Fibroblast of skin of back (primary cell): Measurements from ENCODE around the gene FAM161A. TPM values are rescaled to one million over a fixed set of nuclear protein-coding genes. Genes with fewer than 3 reads are reported as not detected.
"Not testable (repeated sequence)": the region's sequence is repeated elsewhere in the genome, so short reads cannot be mapped to it uniquely, and the experiment has no call there.

ENCODE experiments used
- DNase-seq: peaks from one replicate; pipeline ENCODE4 v3.0.0-alpha.2; 2013
- polyA plus RNA-seq, 2 experiments: library from polyadenylated mRNA; unstranded; fragments of 120-200 nt; gene quantifications; one replicate each; pipeline ENCODE4 v1.2.1, GENCODE V29; 2013; ENCODE audit not compliant: insufficient read length in 2 of 2

The FAM161A gene
- 2.1 TPM for polyA plus RNA-seq (2013, experiment 1 of 2; ENCODE audit: insufficient read length)
- 1.5 TPM for polyA plus RNA-seq (2013, experiment 2 of 2; ENCODE audit: insufficient read length)

- DNase-seq: peak; percentile 88
These were observed at the start of gene FAM161A for GRCh38 chr2:61853847-61854563. TSS of gene FAM161A (minus strand) at chr2:61854060. CDS start at chr2:61854041, 19 bp downstream.

GRCh38 chr2:61900281-61900680 lies 46.4 kb upstream of the FAM161A start:
- DNase-seq: no peak

- peak; percentile 14 for DNase-seq
These were observed 45.0 kb upstream of the FAM161A start for GRCh38 chr2:61898810-61899209.

GRCh38 chr2:61888267-61889055 lies 34.6 kb upstream of the FAM161A start, which contains the start of gene CCT4:
TSS of gene CCT4 (minus strand) at chr2:61888656. CDS start at chr2:61888507, 149 bp downstream.
- peak; percentile 83 for DNase-seq

GRCh38 chr2:61887717-61888266 lies 33.9 kb upstream of the FAM161A start:
- peak; percentile 35 for DNase-seq

DNA sequence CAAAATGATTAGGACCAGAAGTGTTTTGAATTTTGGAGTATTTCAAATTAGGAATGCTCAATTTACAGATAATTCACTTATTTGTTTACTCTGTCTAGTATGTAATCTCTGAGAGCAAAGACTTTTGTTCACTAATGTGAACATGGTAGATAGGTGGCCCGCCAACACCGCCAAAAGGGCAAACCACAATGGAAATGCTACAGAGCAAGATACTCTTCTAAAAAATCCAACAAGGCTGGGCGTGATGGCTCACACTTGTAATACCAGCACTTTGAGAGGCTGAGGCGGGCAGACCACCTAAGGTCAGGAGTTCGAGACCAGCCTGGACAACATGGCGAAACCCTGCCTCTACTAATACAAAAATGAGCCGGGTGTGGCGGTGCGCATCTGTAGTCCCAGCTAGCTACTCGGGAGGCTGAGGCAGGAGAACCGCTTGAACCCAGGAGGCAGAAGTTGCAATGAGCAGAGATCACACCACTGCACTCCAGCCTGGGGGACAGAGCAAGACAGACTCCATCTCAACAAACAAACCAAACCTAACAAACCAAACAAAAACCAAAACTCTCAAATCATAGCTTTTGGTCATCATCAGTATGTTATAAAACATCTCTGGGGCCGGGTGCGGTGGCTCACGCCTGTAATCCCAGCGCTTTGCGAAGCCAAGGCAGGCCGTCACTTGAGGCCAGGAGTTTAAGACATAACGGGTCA lies 32.2 kb upstream of the FAM161A start:
- no peak for DNase-seq

- no peak for DNase-seq
These were observed 29.0 kb upstream of the FAM161A start for GRCh38 chr2:61882850-61883249.

GRCh38 chr2:61879351-61879750 lies 25.5 kb upstream of the FAM161A start:
- not testable (repeated sequence) for DNase-seq

GRCh38 chr2:61878761-61879160 lies 24.9 kb upstream of the FAM161A start:
- DNase-seq: no peak

GRCh38 chr2:61877571-61878245 lies 23.8 kb upstream of the FAM161A start:
- DNase-seq: no peak

DNA sequence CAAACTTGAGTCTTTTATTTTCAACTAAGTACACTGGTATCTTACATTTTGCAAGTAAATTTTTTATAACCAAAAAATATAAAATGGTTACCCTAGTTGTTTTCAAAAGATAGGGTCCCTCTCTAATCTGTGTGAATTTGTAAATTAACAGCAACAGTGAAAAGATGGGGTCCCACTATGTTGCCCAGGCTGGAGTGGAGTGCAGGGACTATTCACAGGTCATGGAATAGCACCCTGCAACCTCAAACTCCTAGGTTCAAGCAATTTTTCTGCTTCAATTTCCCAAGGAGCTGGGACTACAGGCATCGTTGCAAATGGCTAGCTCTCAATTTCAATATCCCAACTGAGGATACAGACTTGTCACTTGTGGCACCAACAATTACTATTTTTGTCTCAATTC lies 22.5 kb upstream of the FAM161A start:
- no peak for DNase-seq

DNA sequence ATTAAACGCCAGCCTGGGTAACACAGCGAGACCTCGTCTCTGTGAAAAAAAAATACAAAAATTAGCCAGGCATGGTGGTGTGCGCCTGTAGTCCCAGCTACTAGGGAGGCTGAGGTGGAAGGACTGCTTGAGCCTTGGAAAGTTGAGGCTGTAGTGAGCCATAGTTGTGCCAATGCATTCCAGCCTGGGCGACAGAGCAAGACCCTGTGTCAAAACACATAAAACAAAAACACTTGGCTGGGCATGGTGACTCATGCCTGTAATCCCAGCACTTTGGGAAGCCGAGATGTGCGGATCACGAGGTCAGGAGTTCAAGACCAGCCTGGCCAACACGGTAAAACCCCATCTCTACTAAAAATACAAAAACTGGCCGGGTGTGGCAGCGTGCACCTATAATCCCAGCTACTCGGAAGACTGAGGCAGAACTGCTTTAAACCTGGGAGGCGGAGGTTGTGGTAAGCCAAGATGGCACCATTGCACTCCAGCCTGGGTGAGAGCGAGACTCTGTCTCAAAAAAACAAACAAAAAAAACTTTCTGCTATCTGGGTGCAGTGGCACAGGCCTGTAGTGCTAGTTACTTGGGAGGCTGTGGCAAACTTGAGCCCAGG lies 12.7 kb upstream of the FAM161A start:
- DNase-seq: not testable (repeated sequence)

DNA sequence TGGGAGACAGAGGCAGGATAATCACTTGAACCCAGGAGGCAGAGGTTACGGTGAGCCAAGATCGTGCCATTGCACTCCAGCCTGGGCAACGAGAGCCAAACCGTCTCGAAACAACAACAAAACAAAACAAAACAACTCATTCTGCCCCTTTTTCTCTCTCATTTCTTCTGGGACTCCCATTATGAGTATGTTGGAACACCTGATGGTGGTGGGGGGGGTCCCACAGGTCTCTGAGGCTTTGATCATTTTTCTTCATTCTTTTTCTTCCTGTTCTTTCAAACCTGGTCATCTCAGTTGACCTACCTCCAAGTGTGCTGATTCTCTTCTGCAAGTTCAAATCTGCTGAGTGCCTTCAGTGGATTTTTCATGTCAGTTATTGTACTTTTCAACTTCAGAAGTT lies 8.2 kb upstream of the FAM161A start:
- DNase-seq: no peak

DNA sequence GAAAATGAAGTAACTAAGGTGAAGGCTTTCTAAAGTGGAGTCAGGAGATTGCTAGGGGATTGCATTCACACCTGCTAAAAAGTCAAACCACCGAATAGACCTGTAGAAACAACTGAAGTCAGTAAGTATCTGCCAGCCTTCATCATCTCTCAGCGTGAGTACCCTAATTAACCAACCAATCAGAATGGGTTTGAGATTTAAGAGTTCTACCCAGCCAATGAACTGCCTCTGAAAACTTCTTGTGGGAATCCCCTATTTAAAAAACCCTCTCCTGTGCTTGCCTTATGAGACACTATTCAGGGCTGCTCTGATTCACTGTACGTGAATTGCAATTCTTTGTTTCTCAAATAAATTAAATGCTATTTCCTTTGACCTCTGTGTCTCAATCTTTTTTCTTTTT lies 3.4 kb upstream of the FAM161A start:
- DNase-seq: no peak

GRCh38 chr2:61855318-61855613 lies 1.4 kb upstream of the FAM161A start:
- peak; percentile 2 for DNase-seq

DNA sequence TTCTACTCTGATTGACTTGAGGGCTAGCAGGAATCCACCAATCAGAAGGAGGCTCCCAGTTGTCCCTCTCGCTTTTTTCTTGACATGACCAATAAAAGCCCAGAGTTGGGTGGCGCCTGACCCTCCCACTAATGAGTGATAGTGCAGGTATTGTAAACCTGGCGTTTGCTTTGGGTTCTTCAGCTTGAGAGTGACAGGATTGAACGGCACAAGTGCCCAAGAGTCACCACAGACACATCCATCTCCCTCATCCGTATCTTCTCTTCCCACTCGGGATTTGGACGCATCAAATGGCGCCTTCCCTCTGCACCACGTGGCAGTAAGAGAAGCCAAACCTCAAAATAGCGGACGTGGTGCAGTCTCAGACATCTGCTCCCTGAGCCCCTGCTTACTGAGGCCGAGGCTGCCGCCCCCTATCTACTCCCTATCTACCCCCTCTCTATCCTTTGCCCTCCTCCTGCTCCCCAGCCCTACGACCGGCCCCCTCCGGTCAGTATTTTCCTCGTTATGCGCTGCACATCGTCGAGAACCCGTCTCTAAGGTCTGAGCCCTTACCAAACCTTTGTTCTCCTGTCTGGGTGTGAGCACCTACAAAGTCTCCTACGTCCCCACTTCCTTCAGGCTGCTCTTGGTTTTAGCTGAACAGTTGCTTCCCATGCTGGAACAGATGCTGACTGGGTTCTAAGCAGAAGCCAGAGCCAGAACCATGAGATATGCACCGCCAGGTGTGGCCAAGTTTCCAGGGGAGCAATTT lies 881 bp upstream of the FAM161A start:
- peak; percentile 96 for DNase-seq

DNA sequence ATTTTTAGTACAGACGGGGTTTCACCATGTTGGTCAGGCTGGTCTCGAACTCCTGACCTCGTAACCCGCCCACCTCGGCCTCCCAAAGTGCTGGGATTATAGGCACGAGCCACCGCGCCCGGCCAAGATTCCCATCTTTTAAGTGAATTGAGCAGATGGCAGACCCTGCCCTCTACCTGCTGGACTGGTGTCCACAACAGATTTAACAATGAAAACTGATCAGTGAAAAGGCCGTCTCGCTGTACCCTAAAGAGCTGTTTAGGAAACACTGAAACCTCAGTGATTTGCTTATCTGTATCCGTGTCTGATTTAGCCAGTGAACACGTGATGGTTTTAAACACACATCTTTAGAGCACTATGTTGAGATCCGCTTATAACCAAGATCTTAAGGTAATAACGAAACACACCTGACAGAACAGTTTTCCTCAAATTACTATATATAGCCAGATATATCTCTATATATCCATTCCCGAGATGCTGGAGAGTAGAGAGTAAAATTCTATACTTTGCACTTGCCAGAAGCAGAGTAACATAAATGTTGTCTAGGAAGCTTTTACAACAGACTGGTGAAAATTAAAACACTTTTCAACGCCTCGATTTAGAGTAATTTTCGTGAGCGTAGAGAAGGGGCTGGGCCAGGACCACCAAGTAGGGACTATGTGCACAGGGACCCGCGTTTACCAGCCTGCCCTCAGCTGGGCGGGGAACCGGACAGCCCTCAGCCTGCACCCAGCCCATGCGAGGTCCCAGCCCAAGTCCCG lies 594 bp downstream of the FAM161A start:
- DNase-seq: no peak

DNA sequence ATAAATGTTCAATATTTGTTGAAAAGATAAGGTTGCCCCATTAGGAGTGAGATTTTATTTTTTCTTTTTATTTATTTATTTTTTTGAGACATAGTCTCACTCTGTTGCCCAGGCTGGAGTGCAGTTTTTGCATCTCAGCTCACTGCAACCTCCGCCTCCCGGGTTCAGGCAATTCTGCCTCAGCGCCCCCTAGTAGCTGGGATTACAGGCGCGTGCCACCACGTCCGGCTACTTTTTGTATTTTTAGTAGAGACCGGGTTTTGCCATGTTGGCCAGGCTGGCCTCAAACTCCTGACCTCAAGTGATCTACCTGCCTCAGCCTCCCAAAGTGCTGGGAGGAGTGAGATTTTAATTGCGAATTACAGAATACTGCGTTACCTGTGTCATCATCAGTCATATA lies 2.6 kb downstream of the FAM161A start:
- DNase-seq: not testable (repeated sequence)

- no peak for DNase-seq
These were observed 8.5 kb downstream of the FAM161A start for GRCh38 chr2:61845320-61845719.

- DNase-seq: no peak
These were observed 12.6 kb downstream of the FAM161A start for GRCh38 chr2:61841286-61841685.
